Spleen (tissue), 11 donors: ENCODE results near the gene IL36RN. TPM values are rescaled to one million over a fixed set of nuclear protein-coding genes. Genes with fewer than 3 reads are reported as not detected.

Experiments
- DNase-seq: peaks from one replicate; pipeline ENCODE4 v3.0.0-alpha.2; 2020
- H3K27ac ChIP-seq, 8 donors: fragments of 200-600 bp; sonication (generic) in 7 of 8; 1 replicate in 4 of 8; 2 replicates in 4 of 8; pipeline versions ENCODE4 v1.5.0 to v1.8.0; 2016 to 2021; ENCODE audit warnings: inconsistent platforms in 4 of 8, mild to moderate bottlenecking in 4 of 8, moderate library complexity in 1 of 8
- H3K27me3 ChIP-seq, 7 donors: fragments of 200-600 bp; sonication (generic) in 6 of 7; replicated peaks in 1 of 7; 1 replicate in 4 of 7; 2 replicates in 3 of 7; pipeline versions ENCODE4 v1.5.0 to v1.8.0; 2016 to 2021; ENCODE audit warnings: inconsistent platforms in 3 of 7, mild to moderate bottlenecking in 1 of 7
- H3K36me3 ChIP-seq, 6 donors: fragments of 200-600 bp; sonication (generic) in 5 of 6; 1 replicate in 4 of 6; 2 replicates in 2 of 6; pipeline versions ENCODE4 v1.5.0 to v1.8.0; 2016 to 2021; ENCODE audit warnings: inconsistent platforms in 2 of 6
- H3K4me1 ChIP-seq, 6 donors: fragments of 200-600 bp; sonication (generic) in 5 of 6; 1 replicate in 3 of 6; 2 replicates in 3 of 6; pipeline versions ENCODE4 v1.5.0 to v1.8.0; 2016 to 2021; ENCODE audit warnings: inconsistent platforms in 3 of 6
- H3K4me3 ChIP-seq, 8 donors: fragments of 200-600 bp; sonication (generic) in 7 of 8; 1 replicate in 4 of 8; 2 replicates in 4 of 8; pipeline versions ENCODE4 v1.5.0 to v1.8.0; 2016 to 2021; ENCODE audit warnings: inconsistent platforms in 4 of 8, mild to moderate bottlenecking in 4 of 8, moderate library complexity in 2 of 8
- H3K9me3 ChIP-seq, 8 donors: fragments of 200-600 bp; sonication (generic) in 7 of 8; 1 replicate in 4 of 8; 2 replicates in 4 of 8; pipeline versions ENCODE4 v1.5.0 to v1.8.0; 2016 to 2021; ENCODE audit warnings: inconsistent platforms in 4 of 8
- CTCF ChIP-seq, 11 experiments: fragments of 200-600 bp in 7 of 11; fragments of 450-650 bp in 4 of 11; sonication (generic) in 4 of 11; IDR thresholded peaks in 8 of 11; conservative IDR thresholded peaks in 3 of 11; 1 replicate in 7 of 11; 2 replicates in 4 of 11; pipeline versions ENCODE4 v1.4.0 to v1.8.0; 2016 to 2021; ENCODE audit warnings: antibody characterized with exemption in 11 of 11, inconsistent platforms in 4 of 11, mild to moderate bottlenecking in 1 of 11
- POLR2A ChIP-seq, 3 donors: fragments of 450-650 bp; IDR thresholded peaks; one replicate each; pipeline ENCODE4 v1.5.1; 2017; ENCODE audit warnings: antibody characterized with exemption in 3 of 3, mild to moderate bottlenecking in 1 of 3
- POLR2AphosphoS5 ChIP-seq, 3 donors: sonication (generic); formaldehyde crosslinking; IDR thresholded peaks; one replicate each; pipeline ENCODE4 v1.5.1; 2017; ENCODE audit warnings: antibody characterized with exemption in 3 of 3
- WGBS, 5 donors: extraction: QIAGEN DNeasy Blood & Tissue Kit in 3 of 5; methylation state at CpG; one replicate each; pipeline versions ENCODE4 v1.1.5 to v1.1.7; 2013 to 2018; 5-methylcytosine and 5-hydroxymethylcytosine counted together
- intact Hi-C: fragments of 100-400 bp; cut with DNase I; formaldehyde crosslinking; loops from one replicate; pipeline ENCODE4 v1.15.0; 2023; ENCODE audit warnings: low total_unique reads
- polyA plus RNA-seq, 3 donors: library from polyadenylated mRNA; stranded (reverse); fragments of 200-250 nt; gene quantifications; one replicate each; pipeline ENCODE4 v1.2.1, GENCODE V29; 2013
- total RNA-seq, 7 donors: library from RNA; depleted of rRNA in 3 of 7; stranded (reverse); fragments of >200 nt in 3 of 7; fragmentation: NEBNext Ultra II Directional in 4 of 7; extraction: Animal tissue kit (Norgen Biotek cat#: 25700) in 4 of 7; gene quantifications; one replicate each; pipeline versions ENCODE4 v1.1.0 to v1.2.1, GENCODE V29; 2016 to 2021
- donor health status: healthy with polysubstance abuse.
- donor health status: DM: no; HTN: no; CAD: no; lungs with moderate emphysema.
- donor health status: DM: no; HTN: no; CAD: no.
- donor health status: Bipolar disorder and iron deficiency.
- donor health status: healthy.
- donor health status: DM: no; HTN: no; CAD: no.
- donor health status: DM: yes; HTN: yes; CAD: no.

IL36RN gene
- total and polyA plus RNA-seq, 10 donors: not detected

GRCh38 chr2:113058411-113058994 is 495 bp upstream of the IL36RN start:
- Histone ChIP-seq H3K4me1 (no peaks in the 10 kb centered on the region), H3K9me3 (peaks cover 0 to 27% (median 20%) of the 10 kb centered on the region in 8 donors), H3K27ac (no peak overlapping the region), H3K36me3 (no peaks in the 10 kb centered on the region), H3K4me3 (no peak overlapping the region), H3K27me3 (peaks cover 0 to 20% (median 0%) of the 10 kb centered on the region in 7 donors)
- 47 to 69% (median 62%) methylated on average over 2 of the region's 2 CpGs for WGBS, 5 donors
- no peak for DNase-seq
- TF ChIP-seq CTCF (IDR thresholded peaks at IDR 0.05 in 8 of 11, conservative IDR thresholded peaks at IDR 0.05 in 3 of 11) (no peak), POLR2AphosphoS5 (IDR thresholded peaks at IDR 0.05) (no peak), POLR2A (IDR thresholded peaks at IDR 0.05) (no peak)
- intact Hi-C loops: no loop called here

- DNase-seq: no peak
- H3K27me3 ChIP-seq: peaks cover 0 to 20% (median 0%) of the 10 kb centered on the region in 7 donors
- H3K27ac ChIP-seq: no peak overlapping the region
- H3K4me3 ChIP-seq: no peak overlapping the region
- no peaks in the 10 kb centered on the region for H3K36me3 ChIP-seq
- peaks cover 0 to 11% (median 5%) of the 10 kb centered on the region in 8 donors for H3K9me3 ChIP-seq
- TF ChIP-seq POLR2AphosphoS5 (IDR thresholded peaks at IDR 0.05) (no peak), POLR2A (IDR thresholded peaks at IDR 0.05) (no peak), CTCF (IDR thresholded peaks at IDR 0.05 in 8 of 11, conservative IDR thresholded peaks at IDR 0.05 in 3 of 11) (no peak)
- no peaks in the 10 kb centered on the region for H3K4me1 ChIP-seq
- intact Hi-C loops: no loop called here
- 71 to 89% (median 77%) methylated on average over 4 of the region's 4 CpGs for WGBS, 5 donors
Observed at GRCh38 chr2:113060396-113060795, 1.4 kb downstream of the IL36RN start.

GRCh38 chr2:113060796-113061195 is 1.8 kb downstream of the IL36RN start:
- Histone ChIP-seq H3K36me3 (no peaks in the 10 kb centered on the region), H3K4me3 (no peak overlapping the region), H3K4me1 (no peaks in the 10 kb centered on the region), H3K9me3 (peaks cover 0 to 7% (median 2%) of the 10 kb centered on the region in 8 donors), H3K27me3 (peaks cover 0 to 20% (median 0%) of the 10 kb centered on the region in 7 donors), H3K27ac (no peak overlapping the region)
- DNase-seq: no peak
- no peak for TF ChIP-seq CTCF (IDR thresholded peaks at IDR 0.05 in 8 of 11, conservative IDR thresholded peaks at IDR 0.05 in 3 of 11)
- no peak for TF ChIP-seq POLR2AphosphoS5 (IDR thresholded peaks at IDR 0.05)
- no peak for TF ChIP-seq POLR2A (IDR thresholded peaks at IDR 0.05)
- intact Hi-C loops: no loop called here
- WGBS, 5 donors: 52 to 75% (median 60%) methylated on average over 1 of the region's 1 CpG

- intact Hi-C loops: no loop called here
- Histone ChIP-seq H3K9me3 (peaks cover 0 to 3% (median 0%) of the 10 kb centered on the region in 8 donors), H3K27me3 (peaks cover 0 to 20% (median 0%) of the 10 kb centered on the region in 7 donors), H3K4me1 (no peaks in the 10 kb centered on the region), H3K27ac (no peak overlapping the region), H3K4me3 (no peak overlapping the region), H3K36me3 (no peaks in the 10 kb centered on the region)
- TF ChIP-seq CTCF (IDR thresholded peaks at IDR 0.05 in 8 of 11, conservative IDR thresholded peaks at IDR 0.05 in 3 of 11) (no peak), POLR2A (IDR thresholded peaks at IDR 0.05) (no peak), POLR2AphosphoS5 (IDR thresholded peaks at IDR 0.05) (no peak)
- WGBS, 5 donors: 57 to 95% (median 71%) methylated on average over 2 of the region's 2 CpGs
- no peak for DNase-seq
Observed at GRCh38 chr2:113061241-113061640, 2.2 kb downstream of the IL36RN start.
